ENCODE results near the gene CLEC4D.
A peak's percentile ranks its signal among the peaks of the same experiment; 100 is the strongest.

The CLEC4D gene

DNA sequence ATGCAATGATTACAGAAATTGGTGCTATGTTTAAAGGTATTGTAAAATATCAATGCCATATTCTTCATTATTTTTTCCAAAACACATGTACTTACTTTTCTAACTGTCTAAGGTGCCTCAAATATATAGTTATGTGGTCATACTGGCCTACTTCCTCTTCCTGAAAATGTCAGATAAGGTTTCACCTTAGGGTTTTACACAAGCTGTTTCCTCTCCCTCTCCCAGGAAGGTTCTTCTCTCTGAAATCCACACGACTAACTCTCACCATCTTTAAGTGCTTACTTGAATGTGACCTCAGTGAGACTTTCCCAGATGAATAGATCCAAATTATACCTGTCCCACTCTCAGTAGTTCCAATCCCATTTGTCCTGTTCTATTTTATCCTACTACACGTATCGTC is 11.6 kb upstream of the CLEC4D start:
- H2AK5ac ChIP-seq (ENCODE audit: low read depth, low read length): no peak overlapping the region
- H2BK12ac ChIP-seq (ENCODE audit: low read length): no peak overlapping the region
- no peak overlapping the region for H3K4ac ChIP-seq (ENCODE audit: low read length)
- no peak overlapping the region for H2BK5ac ChIP-seq (ENCODE audit: low read length)
- DNase-seq (ENCODE audit: low spot score): no peak
- H3K4me1 ChIP-seq (ENCODE audit: control insufficient read depth in 2 of 2, insufficient read depth in 1 of 2, low read depth in 1 of 2, low read length in 2 of 2): no peaks in the 10 kb centered on the region
- H3K4me2 ChIP-seq (ENCODE audit: insufficient read depth, low read length, poor library complexity, severe bottlenecking): no peak overlapping the region
- no peak overlapping the region for H3K4me3 ChIP-seq (ENCODE audit: low read length in 2 of 2)
- no peak overlapping the region for H2BK120ac ChIP-seq (ENCODE audit: low read depth, low read length)
- no peak overlapping the region for H3K23ac ChIP-seq (ENCODE audit: low read depth, low read length, poor library complexity)
- H4K8ac ChIP-seq (ENCODE audit: low read depth, low read length): no peak overlapping the region
- peaks cover 0 to 8% (median 0%) of the 10 kb centered on the region in 3 experiments for H3K27me3 ChIP-seq (ENCODE audit: control insufficient read depth in 3 of 3, insufficient read depth in 3 of 3, low read depth in 1 of 3, low read length in 3 of 3)
- H3K9me3 ChIP-seq (replicated peaks in 1 of 2; ENCODE audit: control insufficient read depth in 2 of 2, insufficient read depth in 1 of 2, low read depth in 1 of 2, low read length in 2 of 2): no peaks in the 10 kb centered on the region
- H3K27ac ChIP-seq (replicated peaks; ENCODE audit: low read length): no peak overlapping the region
- no peak overlapping the region for H2AFZ ChIP-seq (ENCODE audit: low read length)
- H3K18ac ChIP-seq (ENCODE audit: low read length): no peak overlapping the region
- no peak overlapping the region for H2BK15ac ChIP-seq (ENCODE audit: low read length)
- no peak overlapping the region for H4K91ac ChIP-seq (ENCODE audit: low read depth, low read length, poor library complexity)
- no peaks in the 10 kb centered on the region for H3K79me1 ChIP-seq (ENCODE audit: low read depth, low read length)
- no peaks in the 10 kb centered on the region for H3K36me3 ChIP-seq (replicated peaks in 1 of 2; ENCODE audit: control insufficient read depth in 2 of 2, insufficient read depth in 2 of 2, low read length in 2 of 2)
- no peak overlapping the region for H3K9ac ChIP-seq (ENCODE audit: low read depth, low read length, poor library complexity)
- no peak overlapping the region for H3K14ac ChIP-seq (ENCODE audit: low read length)
- 100% methylated on average over 2 of the region's 3 CpGs; no CpG with 5 or more reads in 1 of the 2 donors for WGBS, 2 donors (ENCODE audit: extremely low coverage in 2 of 2, insufficient read length in 2 of 2, insufficient replicate concordance in 1 of 2)

DNA sequence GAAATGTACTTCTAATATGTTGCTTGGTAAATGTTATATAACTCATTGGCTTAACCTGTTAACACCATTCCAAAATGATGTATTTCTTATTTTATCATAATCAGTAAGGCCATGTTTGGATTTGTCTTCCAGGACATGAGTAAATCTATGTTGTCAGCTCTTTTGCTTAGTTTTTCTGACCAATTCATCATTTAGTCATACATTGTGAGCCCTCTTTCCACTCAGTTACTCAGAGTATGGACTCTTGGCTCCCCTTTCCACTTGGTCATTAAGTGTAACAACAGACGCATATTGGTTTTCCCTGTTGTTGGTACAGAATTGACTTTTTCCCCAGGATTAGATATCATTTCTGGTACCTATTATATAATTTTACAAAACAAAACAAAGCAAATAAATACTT is 9.0 kb upstream of the CLEC4D start:
- Histone ChIP-seq H4K91ac (ENCODE audit: low read depth, low read length, poor library complexity) (no peak overlapping the region), H3K9me3 (replicated peaks in 1 of 2; ENCODE audit: control insufficient read depth in 2 of 2, insufficient read depth in 1 of 2, low read depth in 1 of 2, low read length in 2 of 2) (no peaks in the 10 kb centered on the region), H4K8ac (ENCODE audit: low read depth, low read length) (no peak overlapping the region), H3K23ac (ENCODE audit: low read depth, low read length, poor library complexity) (no peak overlapping the region), H2BK15ac (ENCODE audit: low read length) (no peak overlapping the region), H2AFZ (ENCODE audit: low read length) (no peak overlapping the region), H3K27ac (replicated peaks; ENCODE audit: low read length) (no peak overlapping the region), H3K9ac (ENCODE audit: low read depth, low read length, poor library complexity) (no peak overlapping the region), H3K18ac (ENCODE audit: low read length) (no peak overlapping the region), H3K79me1 (ENCODE audit: low read depth, low read length) (no peaks in the 10 kb centered on the region), H2BK120ac (ENCODE audit: low read depth, low read length) (no peak overlapping the region), H3K14ac (ENCODE audit: low read length) (no peak overlapping the region), H2BK5ac (ENCODE audit: low read length) (no peak overlapping the region), H3K4me3 (ENCODE audit: low read length in 2 of 2) (no peak overlapping the region), H3K4ac (ENCODE audit: low read length) (no peak overlapping the region), H2BK12ac (ENCODE audit: low read length) (no peak overlapping the region), H3K4me1 (ENCODE audit: control insufficient read depth in 2 of 2, insufficient read depth in 1 of 2, low read depth in 1 of 2, low read length in 2 of 2) (peaks cover 0 to 10% of the 10 kb centered on the region in 2 donors), H3K27me3 (ENCODE audit: control insufficient read depth in 3 of 3, insufficient read depth in 3 of 3, low read depth in 1 of 3, low read length in 3 of 3) (peaks cover 0 to 7% (median 0%) of the 10 kb centered on the region in 3 experiments), H3K36me3 (replicated peaks in 1 of 2; ENCODE audit: control insufficient read depth in 2 of 2, insufficient read depth in 2 of 2, low read length in 2 of 2) (no peaks in the 10 kb centered on the region), H3K4me2 (ENCODE audit: insufficient read depth, low read length, poor library complexity, severe bottlenecking) (no peak overlapping the region), H2AK5ac (ENCODE audit: low read depth, low read length) (no peak overlapping the region)
- no CpG with 5 or more reads among the region's 1 CpG for WGBS, 2 donors (ENCODE audit: extremely low coverage in 2 of 2, insufficient read length in 2 of 2, insufficient replicate concordance in 1 of 2)
- no peak for DNase-seq (ENCODE audit: low spot score)

DNA sequence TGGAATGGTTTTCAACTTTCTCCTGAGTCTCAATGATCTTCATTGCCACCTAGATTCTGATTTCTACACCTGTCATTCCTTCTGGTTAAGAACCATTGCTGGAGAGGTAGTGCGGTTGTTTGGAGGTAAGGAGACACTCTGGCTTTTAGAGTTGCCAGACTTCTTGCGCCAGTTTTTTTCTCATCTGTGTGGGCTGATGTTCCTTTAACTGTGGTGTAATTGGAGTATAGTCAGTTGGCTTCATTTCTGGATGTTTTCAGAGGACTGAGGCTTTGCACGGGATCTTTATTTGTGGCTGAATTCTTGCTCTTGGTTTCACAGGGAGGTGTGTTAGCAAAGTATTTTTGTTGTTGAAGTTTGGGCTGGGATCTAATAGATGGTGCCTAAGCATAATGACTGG is 5.7 kb upstream of the CLEC4D start:
- no peak overlapping the region for H3K4me3 ChIP-seq (ENCODE audit: low read length in 2 of 2)
- no peaks in the 10 kb centered on the region for H3K79me1 ChIP-seq (ENCODE audit: low read depth, low read length)
- H3K23ac ChIP-seq (ENCODE audit: low read depth, low read length, poor library complexity): no peak overlapping the region
- no peak overlapping the region for H2BK12ac ChIP-seq (ENCODE audit: low read length)
- DNase-seq (ENCODE audit: low spot score): no peak
- WGBS, 2 donors (ENCODE audit: extremely low coverage in 2 of 2, insufficient read length in 2 of 2, insufficient replicate concordance in 1 of 2): no CpG with 5 or more reads among the region's 3 CpGs
- no peak overlapping the region for H2AFZ ChIP-seq (ENCODE audit: low read length)
- H3K9me3 ChIP-seq (replicated peaks in 1 of 2; ENCODE audit: control insufficient read depth in 2 of 2, insufficient read depth in 1 of 2, low read depth in 1 of 2, low read length in 2 of 2): no peaks in the 10 kb centered on the region
- no peaks in the 10 kb centered on the region for H3K36me3 ChIP-seq (replicated peaks in 1 of 2; ENCODE audit: control insufficient read depth in 2 of 2, insufficient read depth in 2 of 2, low read length in 2 of 2)
- no peak overlapping the region for H4K8ac ChIP-seq (ENCODE audit: low read depth, low read length)
- no peak overlapping the region for H3K4ac ChIP-seq (ENCODE audit: low read length)
- no peak overlapping the region for H2BK120ac ChIP-seq (ENCODE audit: low read depth, low read length)
- H3K9ac ChIP-seq (ENCODE audit: low read depth, low read length, poor library complexity): no peak overlapping the region
- H2BK5ac ChIP-seq (ENCODE audit: low read length): no peak overlapping the region
- H3K27ac ChIP-seq (replicated peaks; ENCODE audit: low read length): no peak overlapping the region
- H3K4me1 ChIP-seq (ENCODE audit: control insufficient read depth in 2 of 2, insufficient read depth in 1 of 2, low read depth in 1 of 2, low read length in 2 of 2): peaks cover 0 to 12% of the 10 kb centered on the region in 2 donors
- H2AK5ac ChIP-seq (ENCODE audit: low read depth, low read length): no peak overlapping the region
- H2BK15ac ChIP-seq (ENCODE audit: low read length): no peak overlapping the region
- no peak overlapping the region for H3K4me2 ChIP-seq (ENCODE audit: insufficient read depth, low read length, poor library complexity, severe bottlenecking)
- no peak overlapping the region for H3K18ac ChIP-seq (ENCODE audit: low read length)
- H3K27me3 ChIP-seq (ENCODE audit: control insufficient read depth in 3 of 3, insufficient read depth in 3 of 3, low read depth in 1 of 3, low read length in 3 of 3): peaks cover 0 to 3% (median 2%) of the 10 kb centered on the region in 3 experiments
- H4K91ac ChIP-seq (ENCODE audit: low read depth, low read length, poor library complexity): no peak overlapping the region
- H3K14ac ChIP-seq (ENCODE audit: low read length): no peak overlapping the region

DNA sequence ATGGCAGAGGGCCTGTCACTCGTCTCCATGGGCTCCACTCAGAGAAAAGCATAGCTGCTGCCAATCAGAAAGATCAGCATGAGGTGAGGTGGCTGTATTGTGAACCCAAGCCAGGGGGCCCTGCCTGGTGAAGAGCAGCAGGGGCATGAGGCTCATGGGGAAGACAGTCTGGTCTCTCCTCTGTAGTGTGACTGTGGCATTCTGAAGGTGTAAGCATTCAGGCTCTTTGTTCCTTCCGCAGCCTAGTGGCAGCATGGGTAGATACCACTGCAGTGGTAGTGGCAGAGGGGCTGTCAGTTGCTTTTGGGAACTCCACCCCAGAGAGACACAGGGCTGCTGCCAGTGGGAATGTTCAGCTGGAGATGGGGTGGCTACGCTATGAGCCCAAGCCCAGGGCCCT is 5.1 kb upstream of the CLEC4D start:
- H2BK15ac ChIP-seq (ENCODE audit: low read length): no peak overlapping the region
- H3K9ac ChIP-seq (ENCODE audit: low read depth, low read length, poor library complexity): no peak overlapping the region
- no peak overlapping the region for H3K4me3 ChIP-seq (ENCODE audit: low read length in 2 of 2)
- peaks cover 0 to 3% (median 2%) of the 10 kb centered on the region in 3 experiments for H3K27me3 ChIP-seq (ENCODE audit: control insufficient read depth in 3 of 3, insufficient read depth in 3 of 3, low read depth in 1 of 3, low read length in 3 of 3)
- H2BK120ac ChIP-seq (ENCODE audit: low read depth, low read length): no peak overlapping the region
- H2BK12ac ChIP-seq (ENCODE audit: low read length): peak overlapping the region; percentile 24
- H2AK5ac ChIP-seq (ENCODE audit: low read depth, low read length): peak overlapping the region; percentile 22
- peak overlapping the region; percentile 55 for H3K18ac ChIP-seq (ENCODE audit: low read length)
- H3K9me3 ChIP-seq (replicated peaks in 1 of 2; ENCODE audit: control insufficient read depth in 2 of 2, insufficient read depth in 1 of 2, low read depth in 1 of 2, low read length in 2 of 2): no peaks in the 10 kb centered on the region
- no peak overlapping the region for H3K4ac ChIP-seq (ENCODE audit: low read length)
- WGBS, 2 donors (ENCODE audit: extremely low coverage in 2 of 2, insufficient read length in 2 of 2, insufficient replicate concordance in 1 of 2): no CpG with 5 or more reads among the region's 3 CpGs
- H3K4me2 ChIP-seq (ENCODE audit: insufficient read depth, low read length, poor library complexity, severe bottlenecking): no peak overlapping the region
- no peak overlapping the region for H3K14ac ChIP-seq (ENCODE audit: low read length)
- no peak overlapping the region for H2BK5ac ChIP-seq (ENCODE audit: low read length)
- no peak overlapping the region for H3K23ac ChIP-seq (ENCODE audit: low read depth, low read length, poor library complexity)
- H3K36me3 ChIP-seq (replicated peaks in 1 of 2; ENCODE audit: control insufficient read depth in 2 of 2, insufficient read depth in 2 of 2, low read length in 2 of 2): no peaks in the 10 kb centered on the region
- no peak for DNase-seq (ENCODE audit: low spot score)
- peaks cover 0 to 13% of the 10 kb centered on the region in 2 donors for H3K4me1 ChIP-seq (ENCODE audit: control insufficient read depth in 2 of 2, insufficient read depth in 1 of 2, low read depth in 1 of 2, low read length in 2 of 2)
- no peak overlapping the region for H4K8ac ChIP-seq (ENCODE audit: low read depth, low read length)
- no peak overlapping the region for H4K91ac ChIP-seq (ENCODE audit: low read depth, low read length, poor library complexity)
- H3K79me1 ChIP-seq (ENCODE audit: low read depth, low read length): no peaks in the 10 kb centered on the region
- H3K27ac ChIP-seq (replicated peaks; ENCODE audit: low read length): no peak overlapping the region
- no peak overlapping the region for H2AFZ ChIP-seq (ENCODE audit: low read length)

All from neuronal stem cell (in vitro differentiated cells).